Measurements from ENCODE around the gene FDXACB1.

DNA sequence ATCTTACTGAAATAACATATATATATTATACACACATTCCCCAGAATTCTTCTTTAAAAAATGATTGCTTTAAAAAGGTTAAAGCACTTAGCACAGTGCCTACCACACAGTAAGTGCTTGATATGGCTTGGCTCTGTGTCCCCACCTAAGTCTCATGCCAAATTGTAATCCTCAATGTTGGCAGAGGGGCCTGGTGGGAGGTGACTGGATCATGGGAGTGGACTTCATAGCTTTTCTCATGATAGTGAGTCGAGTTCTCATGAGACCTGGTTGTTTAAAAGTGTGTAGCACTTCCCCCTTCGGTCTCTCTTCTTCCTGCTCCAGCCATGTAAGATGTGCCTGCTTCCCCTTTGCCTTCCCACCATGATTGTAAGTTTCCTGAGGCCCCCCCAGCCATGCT lies 26.4 kb upstream of the FDXACB1 start:
- TF ChIP-seq YY1 (IDR thresholded peaks at IDR 0.05; ENCODE audit: insufficient read depth, insufficient read length): no peak
- TF ChIP-seq ZNF274 (IDR thresholded peaks at IDR 0.05; ENCODE audit: low read depth, low read length): no peak
- no peak for TF ChIP-seq SUZ12 (IDR thresholded peaks at IDR 0.05; ENCODE audit: extremely low read depth, insufficient read depth, insufficient read length)
